Testis (tissue), 3 donors: ENCODE data around the gene PHF23. TPM values are rescaled to one million over a fixed set of nuclear protein-coding genes. Genes with fewer than 3 reads are reported as not detected.

Source experiments
- DNase-seq: peaks from one replicate; pipeline ENCODE4 v3.0.0-alpha.2; 2019
- H3K27ac ChIP-seq, 2 donors: fragments of 200-600 bp; sonication (generic); one replicate each; pipeline ENCODE4 v1.5.1; 2019
- H3K27me3 ChIP-seq: fragments of 200-600 bp; sonication (generic); one replicate; pipeline ENCODE4 v1.5.1; 2019
- H3K36me3 ChIP-seq: fragments of 200-600 bp; sonication (generic); one replicate; pipeline ENCODE4 v1.5.1; 2017; ENCODE audit warnings: low read depth; ENCODE audit errors: missing control alignments
- H3K4me1 ChIP-seq: fragments of 200-600 bp; sonication (generic); one replicate; pipeline ENCODE4 v1.5.1; 2019
- H3K4me3 ChIP-seq, 2 donors: fragments of 200-600 bp; sonication (generic); one replicate each; pipeline ENCODE4 v1.5.1; 2017 to 2019
- H3K9me3 ChIP-seq: fragments of 200-600 bp; sonication (generic); one replicate; pipeline ENCODE4 v1.5.1; 2017
- CTCF ChIP-seq, 3 experiments: fragments of 450-650 bp in 2 of 3; fragments of 200-600 bp in 1 of 3; sonication (generic) in 1 of 3; IDR thresholded peaks; one replicate each; pipeline ENCODE4 v1.5.1; 2016 to 2019; ENCODE audit warnings: antibody characterized with exemption in 3 of 3, mild to moderate bottlenecking in 2 of 3, moderate library complexity in 1 of 3
- POLR2A ChIP-seq: fragments of 450-650 bp; IDR thresholded peaks from one replicate; pipeline ENCODE4 v1.6.1; 2017; ENCODE audit warnings: antibody characterized with exemption, mild to moderate bottlenecking, moderate library complexity
- WGBS, 2 donors: methylation state at CpG; one replicate each; pipeline ENCODE4 v1.1.5; 2018; 5-methylcytosine and 5-hydroxymethylcytosine counted together
- intact Hi-C: fragments of 100-400 bp; cut with DNase I; formaldehyde crosslinking; loops from one replicate; pipeline ENCODE4 v1.15.1; 2023; ENCODE audit warnings: low total_unique reads
- polyA plus RNA-seq: library from polyadenylated mRNA; stranded (reverse); fragments of 350-450 nt; fragmentation: Illumina TruSeq; extraction: RNeasy Lipid Tissue Mini Kit (QIAGEN cat#74804); gene quantifications from one replicate; pipeline ENCODE4 v1.2.3, GENCODE V29; 2014; ENCODE audit warnings: low read depth, low replicate concordance; ENCODE audit not compliant: insufficient read depth
- total RNA-seq, 2 donors: library from RNA; depleted of rRNA; stranded (reverse); fragments of >200 nt; gene quantifications; one replicate each; pipeline ENCODE4 v1.2.3, GENCODE V29; 2016

PHF23 gene
- total and polyA plus RNA-seq, 3 donors from 2014 or later = 53.4 to 61.6 (median 54.9) TPM

GRCh38 chr17:7240375-7240774 lies 1.1 kb upstream of the PHF23 start:
- H3K27ac ChIP-seq = peak overlapping the region; percentile 92 to 98
- no peak for DNase-seq
- intact Hi-C loops = no loop called here
- peaks cover 34% of the 10 kb centered on the region for H3K4me1 ChIP-seq
- 56 to 58% methylated on average over 4 of the region's 4 CpGs for WGBS, 2 donors
- no peaks in the 10 kb centered on the region for H3K9me3 ChIP-seq
- no peak overlapping the region for H3K4me3 ChIP-seq
- H3K36me3 ChIP-seq = no peaks in the 10 kb centered on the region
- no peak for TF ChIP-seq POLR2A
- H3K27me3 ChIP-seq = no peaks in the 10 kb centered on the region

DNA sequence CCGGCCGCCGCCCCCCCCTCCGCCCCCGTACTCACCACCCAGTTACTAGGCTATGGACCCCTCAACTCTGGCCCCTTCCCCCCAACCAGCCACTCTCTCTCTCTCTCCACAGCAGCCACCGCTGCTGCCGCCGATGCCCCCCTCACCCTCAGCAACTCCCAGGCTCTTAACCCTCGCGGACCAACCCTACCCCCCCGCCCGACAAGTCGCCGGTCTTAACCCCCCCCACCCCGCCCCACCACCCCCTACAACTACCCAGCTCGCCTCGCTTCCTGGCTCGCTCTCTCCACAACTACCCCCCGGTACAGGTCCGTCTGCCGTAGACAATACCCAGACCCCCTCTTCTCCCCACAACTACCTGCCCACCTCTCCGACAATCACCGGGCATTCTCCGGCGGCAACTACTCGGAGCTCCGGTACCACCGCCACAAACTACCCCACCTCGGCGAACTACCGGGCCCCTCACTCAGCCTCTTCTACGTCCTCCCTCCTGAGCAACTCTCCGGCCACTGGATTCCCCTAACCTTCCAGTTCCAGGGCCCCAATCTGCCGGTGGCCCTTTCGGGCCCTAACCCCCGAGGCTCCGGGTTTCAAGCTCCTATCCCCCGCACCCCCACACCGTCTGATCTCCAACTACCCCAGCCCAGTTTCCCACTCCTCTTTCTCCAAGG lies 702 bp downstream of the PHF23 start:
- no peaks in the 10 kb centered on the region for H3K27me3 ChIP-seq
- TF ChIP-seq POLR2A (no peak), CTCF (IDR thresholded peaks at IDR 0.05) (no peak)
- H3K9me3 ChIP-seq = no peaks in the 10 kb centered on the region
- no peak for DNase-seq
- peak overlapping the region; percentile 97 to 99 for H3K27ac ChIP-seq
- intact Hi-C loops = no loop called here
- no peaks in the 10 kb centered on the region for H3K36me3 ChIP-seq
- H3K4me3 ChIP-seq = peak overlapping the region; percentile 84 to 99
- H3K4me1 ChIP-seq = peaks cover 41% of the 10 kb centered on the region
- WGBS, 2 donors = 1% methylated on average over 27 to 36 of the region's 39 CpGs

DNA sequence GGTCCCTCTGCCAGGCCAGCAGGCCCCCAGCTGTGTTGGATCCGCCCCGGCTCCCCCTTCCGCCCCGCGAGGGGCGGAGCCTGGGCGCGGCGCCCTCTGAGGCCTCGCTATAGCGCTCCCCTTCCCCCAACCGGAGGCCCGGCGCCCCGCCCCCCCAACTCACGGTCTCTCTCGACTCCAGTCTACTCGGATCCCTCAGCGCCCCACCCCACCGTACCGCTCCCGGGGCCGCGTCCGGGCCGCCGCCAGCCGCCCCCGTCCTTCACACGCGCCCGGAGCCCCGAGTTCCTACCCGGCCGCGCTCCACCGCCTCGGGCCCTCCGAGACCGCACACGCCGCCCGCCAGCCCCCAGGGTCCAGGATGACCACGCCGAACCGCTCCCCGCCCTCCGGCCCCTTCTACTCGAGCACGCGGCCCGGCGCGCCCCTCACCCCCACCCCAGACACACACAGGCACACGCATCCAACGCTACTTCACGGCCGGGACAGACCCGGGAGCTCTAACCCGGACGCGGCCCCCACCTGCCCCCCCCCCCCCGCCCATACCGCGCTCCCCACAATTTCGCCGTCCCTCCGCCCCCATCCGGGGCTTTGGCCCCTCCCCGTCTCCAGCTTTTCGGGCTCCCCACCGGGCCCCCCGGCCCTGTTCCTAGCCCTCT lies 1.4 kb downstream of the PHF23 start:
- intact Hi-C loops = no loop called here
- TF ChIP-seq CTCF (IDR thresholded peaks at IDR 0.05) (no peak), POLR2A (no peak)
- WGBS, 2 donors = 2% methylated on average over 13 to 58 of the region's 73 CpGs
- Histone ChIP-seq H3K9me3 (no peaks in the 10 kb centered on the region), H3K36me3 (no peaks in the 10 kb centered on the region), H3K4me1 (peaks cover 48% of the 10 kb centered on the region), H3K27me3 (no peaks in the 10 kb centered on the region), H3K4me3 (peak overlapping the region; percentile 84 to 99), H3K27ac (peak overlapping the region; percentile 97 to 99)
- peak; percentile 87 for DNase-seq

DNA sequence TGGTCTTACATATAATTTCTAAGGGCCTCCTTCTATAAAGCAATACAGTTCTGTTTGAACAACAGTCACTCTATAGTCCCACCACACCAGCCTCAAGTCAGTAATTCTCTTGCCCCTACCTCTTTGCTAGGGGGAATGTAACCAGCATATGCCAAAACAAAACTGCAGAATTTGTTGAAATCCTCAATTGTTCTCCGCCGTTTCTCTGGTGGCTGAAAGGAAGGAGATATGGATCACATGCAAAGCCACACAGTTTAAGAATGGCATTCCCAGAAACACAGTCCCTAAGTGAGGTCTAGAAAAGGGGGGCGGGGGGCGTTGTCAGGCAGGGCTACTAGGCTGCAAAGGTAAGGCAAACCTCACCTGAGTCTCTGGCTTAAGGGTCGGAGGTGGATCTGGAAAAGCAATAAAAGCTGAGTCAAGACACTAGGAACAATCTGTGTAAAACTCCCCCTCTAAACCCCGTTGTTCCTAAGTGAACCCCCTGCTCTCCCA lies 1.9 kb downstream of the PHF23 start:
- H3K27me3 ChIP-seq = no peaks in the 10 kb centered on the region
- no peak for DNase-seq
- H3K4me3 ChIP-seq = peak overlapping the region; percentile 84 to 99
- no peaks in the 10 kb centered on the region for H3K9me3 ChIP-seq
- WGBS, 2 donors = 15 to 26% methylated on average over 5 to 6 of the region's 6 CpGs
- no peaks in the 10 kb centered on the region for H3K36me3 ChIP-seq
- H3K27ac ChIP-seq = peak overlapping the region; percentile 97 to 99
- TF ChIP-seq CTCF (IDR thresholded peaks at IDR 0.05) (no peak), POLR2A (no peak)
- H3K4me1 ChIP-seq = peaks cover 54% of the 10 kb centered on the region
- intact Hi-C loops = no loop called here

- intact Hi-C loops = no loop called here
- Histone ChIP-seq H3K36me3 (no peaks in the 10 kb centered on the region), H3K9me3 (no peaks in the 10 kb centered on the region), H3K27ac (peak overlapping the region in 1 of 2 donors; percentile 97), H3K4me3 (no peak overlapping the region), H3K27me3 (no peaks in the 10 kb centered on the region), H3K4me1 (peaks cover 58% of the 10 kb centered on the region)
- no peak for DNase-seq
- TF ChIP-seq CTCF (IDR thresholded peaks at IDR 0.05) (no peak), POLR2A (no peak)
- 76 to 78% methylated on average over 6 of the region's 6 CpGs for WGBS, 2 donors
These were observed 2.4 kb downstream of the PHF23 start for GRCh38 chr17:7236808-7237207.
